Lower leg skin (tissue), 4 donors: ENCODE data around the gene LRIG1. TPM values are rescaled to one million over a fixed set of nuclear protein-coding genes. Genes with fewer than 3 reads are reported as not detected.

Experiments
- DNase-seq, 2 donors: peaks; one replicate each; pipeline ENCODE4 v3.0.0-alpha.2; 2019; ENCODE audit warnings: low spot score in 2 of 2
- H3K4me3 ChIP-seq: fragments of 200-600 bp; sonication (generic); 2 replicates; pipeline ENCODE4 v1.5.1; 2017; ENCODE audit warnings: mild to moderate bottlenecking, low read depth; ENCODE audit not compliant: poor library complexity, severe bottlenecking
- CTCF ChIP-seq, 3 donors: fragments of 450-650 bp; IDR thresholded peaks; one replicate each; pipeline ENCODE4 v1.5.1; 2016; ENCODE audit warnings: antibody characterized with exemption in 3 of 3, mild to moderate bottlenecking in 3 of 3, moderate library complexity in 2 of 3
- POLR2A ChIP-seq, 2 donors: fragments of 450-650 bp; IDR thresholded peaks; one replicate each; pipeline ENCODE4 v1.6.1; 2016 to 2017; ENCODE audit warnings: antibody characterized with exemption in 2 of 2, mild to moderate bottlenecking in 1 of 2, moderate library complexity in 1 of 2
- WGBS, 2 donors: methylation state at CpG; one replicate each; pipeline ENCODE4 v1.1.5; 2018; 5-methylcytosine and 5-hydroxymethylcytosine counted together
- intact Hi-C: fragments of 100-400 bp; cut with DNase I; formaldehyde crosslinking; loops from one replicate; pipeline ENCODE4 v1.15.0; 2023; ENCODE audit warnings: low total_unique reads
- total RNA-seq, 4 donors: library from RNA; depleted of rRNA; stranded (reverse); fragments of >200 nt; gene quantifications; one replicate each; pipeline ENCODE4 v1.1.0, GENCODE V29; 2016

The LRIG1 gene
- total RNA-seq, 4 donors from 2014 or later = 53.3 to 91.5 (median 69.8) TPM

DNA sequence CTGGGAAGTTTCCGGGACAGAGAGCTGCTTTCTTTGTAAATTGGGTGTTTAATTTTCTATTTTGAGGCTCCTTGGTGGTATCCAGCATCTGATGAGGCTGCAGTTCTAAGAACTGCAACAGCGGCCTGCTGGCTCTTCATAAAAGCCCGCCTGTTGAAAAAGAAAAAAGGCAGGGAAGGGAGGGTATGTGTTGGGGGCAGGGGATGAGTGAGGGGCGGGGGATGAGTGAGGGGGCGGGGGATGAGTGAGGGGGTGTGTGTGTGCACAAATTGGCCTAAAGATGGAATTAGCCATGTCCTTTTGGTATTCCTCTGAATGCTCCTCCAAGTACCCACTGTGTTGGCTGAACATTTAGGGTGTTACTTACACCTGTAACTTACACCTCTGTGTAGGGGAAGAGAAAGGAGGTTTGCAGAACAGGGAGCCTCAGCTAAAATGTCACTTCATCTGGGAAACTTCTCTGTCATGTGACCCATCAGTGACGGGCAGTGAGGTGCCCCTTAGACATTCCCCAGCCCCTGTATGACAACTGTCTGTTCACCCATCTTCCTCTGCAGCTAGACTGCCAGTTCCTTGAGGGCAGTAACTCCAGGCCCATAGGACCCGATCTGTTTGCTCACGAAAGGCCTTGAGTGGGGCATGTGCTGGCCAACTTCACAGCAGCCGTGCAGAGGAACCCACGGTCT lies 57.6 kb downstream of the LRIG1 start:
- TF ChIP-seq CTCF (IDR thresholded peaks at IDR 0.05) = no peak
- no peak for TF ChIP-seq POLR2A (IDR thresholded peaks at IDR 0.05)
- WGBS, 2 donors = 65 to 78% methylated on average over 10 of the region's 10 CpGs
- intact Hi-C loops = no loop called here
- H3K4me3 ChIP-seq = no peak overlapping the region
- no peak for DNase-seq

DNA sequence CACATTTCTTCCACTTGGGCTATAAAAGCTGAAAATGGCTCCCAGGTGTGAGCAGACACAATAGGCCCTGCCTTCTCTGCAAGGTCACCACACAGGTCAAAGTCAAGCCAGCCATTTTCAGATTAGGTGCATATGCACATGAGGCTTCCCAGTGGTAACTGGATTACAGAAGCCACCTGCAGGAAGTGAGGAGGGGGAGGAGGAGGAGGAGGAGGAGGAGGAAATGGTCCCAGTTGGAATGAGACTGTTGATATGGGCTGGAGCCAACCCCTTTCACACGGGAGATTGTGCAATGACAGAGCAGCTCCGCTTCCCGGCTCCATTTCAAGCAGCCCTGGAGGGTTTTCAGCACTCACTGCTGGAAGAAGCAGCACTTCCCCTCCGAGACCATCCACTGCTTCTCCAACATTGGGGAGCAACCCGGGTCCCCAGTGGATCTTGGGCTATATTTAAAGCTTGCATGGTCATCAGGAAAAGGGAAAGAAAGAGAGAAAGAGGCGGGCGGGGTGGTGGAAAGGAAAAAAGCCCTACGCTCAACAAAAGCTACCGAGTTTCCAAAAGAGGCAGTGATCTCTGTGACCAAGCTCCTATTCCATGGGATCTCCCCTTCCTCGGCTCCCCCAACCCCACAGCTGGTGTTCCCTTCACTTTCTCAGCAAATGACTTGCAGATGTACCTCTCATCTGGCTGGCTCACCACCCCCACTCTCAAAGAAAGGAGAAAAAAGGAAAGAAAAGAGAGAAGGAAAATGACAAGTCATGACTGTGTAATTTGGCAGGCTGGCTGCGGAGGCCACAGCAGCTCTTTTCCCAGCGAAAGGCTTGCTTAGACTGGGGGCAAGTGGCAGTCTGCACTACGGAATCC lies 58.3 kb downstream of the LRIG1 start:
- intact Hi-C loops = no loop called here
- peak; percentile 66 to 93 for DNase-seq
- TF ChIP-seq POLR2A (IDR thresholded peaks at IDR 0.05) (no peak), CTCF (IDR thresholded peaks at IDR 0.05) (no peak)
- H3K4me3 ChIP-seq = no peak overlapping the region
- WGBS, 2 donors = 15 to 16% methylated on average over 13 of the region's 13 CpGs

DNA sequence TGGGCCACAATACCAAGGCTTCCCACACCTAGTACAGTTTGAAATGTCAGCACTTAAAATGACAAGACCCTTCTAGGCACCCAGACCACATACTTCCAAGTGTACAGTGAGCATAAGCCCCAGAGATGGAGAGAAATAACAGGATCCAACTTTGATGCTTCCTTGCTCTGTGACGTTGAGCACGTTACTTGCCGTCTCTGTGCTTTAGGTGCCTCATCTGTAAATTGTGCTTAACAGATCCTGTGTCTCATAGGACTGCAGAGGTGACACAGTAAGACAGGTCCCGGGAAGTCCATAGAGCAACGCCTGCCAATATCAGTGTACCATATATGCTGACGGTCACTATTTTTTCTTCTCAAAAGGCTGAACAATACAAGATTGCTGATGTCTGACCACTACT lies 59.1 kb downstream of the LRIG1 start:
- DNase-seq = no peak
- TF ChIP-seq CTCF (IDR thresholded peaks at IDR 0.05) (no peak), POLR2A (IDR thresholded peaks at IDR 0.05) (no peak)
- WGBS, 2 donors = 89 to 92% methylated on average over 6 of the region's 6 CpGs
- H3K4me3 ChIP-seq = no peak overlapping the region
- intact Hi-C loops = no loop called here

DNA sequence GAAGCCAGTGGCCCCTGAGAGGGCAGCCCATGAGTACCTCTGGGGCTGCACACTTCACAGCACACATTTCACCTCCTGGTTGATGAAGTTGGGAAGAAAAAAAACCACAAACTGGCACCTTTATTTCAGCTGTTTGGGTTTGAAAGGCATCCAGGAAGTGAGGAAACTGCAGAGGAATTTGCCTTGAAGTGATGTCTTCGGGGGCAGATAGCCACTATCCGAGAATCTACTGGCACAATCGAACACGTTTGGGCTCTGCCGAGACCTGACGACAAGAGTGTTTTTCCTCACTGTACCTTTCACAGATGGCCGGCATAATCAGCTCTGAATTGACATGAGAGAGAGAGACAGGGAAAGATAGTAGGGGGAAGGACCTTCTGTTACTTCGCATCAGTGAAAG lies 59.7 kb downstream of the LRIG1 start:
- intact Hi-C loops = no loop called here
- H3K4me3 ChIP-seq = no peak overlapping the region
- TF ChIP-seq CTCF (IDR thresholded peaks at IDR 0.05) (no peak), POLR2A (IDR thresholded peaks at IDR 0.05) (no peak)
- DNase-seq = no peak
- 32 to 33% methylated on average over 8 of the region's 8 CpGs for WGBS, 2 donors

DNA sequence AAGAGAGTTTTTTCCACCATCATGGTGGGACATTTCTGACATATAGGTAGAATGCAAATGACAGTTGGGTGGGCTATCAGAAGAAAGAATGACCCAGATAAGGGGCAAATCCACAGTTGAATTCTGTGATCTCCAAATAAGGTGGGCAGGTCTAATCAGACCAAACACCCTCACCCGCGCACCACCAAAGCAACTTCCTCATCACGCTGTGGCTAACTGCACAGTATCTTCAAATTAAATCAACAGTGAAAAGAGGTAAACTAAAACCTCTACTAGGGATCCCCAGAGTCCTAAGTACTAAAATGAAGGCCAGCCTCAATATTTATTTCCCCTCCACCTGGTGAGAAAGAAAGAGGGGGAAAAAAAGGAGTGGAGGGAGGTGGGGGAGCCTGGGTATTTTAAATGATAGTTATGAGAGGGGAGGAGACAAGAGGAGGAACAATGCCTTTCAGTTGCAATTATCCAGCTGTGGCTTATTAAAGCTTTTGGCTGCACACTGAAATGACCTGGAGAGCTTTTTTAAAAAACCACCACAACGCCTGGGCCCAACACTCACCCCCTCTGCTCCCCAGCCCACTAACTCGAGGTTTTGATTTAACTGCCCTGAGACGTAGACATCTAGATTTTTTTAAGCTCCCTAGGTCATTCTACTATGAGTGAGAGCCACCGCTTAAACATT lies 61.0 kb downstream of the LRIG1 start:
- TF ChIP-seq CTCF (IDR thresholded peaks at IDR 0.05) (no peak), POLR2A (IDR thresholded peaks at IDR 0.05) (no peak)
- intact Hi-C loops = no loop called here
- 60 to 74% methylated on average over 7 of the region's 7 CpGs for WGBS, 2 donors
- no peak for DNase-seq
- H3K4me3 ChIP-seq = no peak overlapping the region
